RWPE1 (cell line): ENCODE measurements around the gene KRTAP17-1.

Source experiments
- CTCF ChIA-PET: fragments of 350-600 bp; sonication (Branson Sonifier 250); formaldehyde crosslinking; extraction: SDS; loops from one replicate; lab custom pipeline; 2021; lab: Yijun Ruan, JAX
- POLR2A ChIA-PET: fragments of 400-600 bp; formaldehyde crosslinking; extraction: SDS; loops from one replicate; lab custom pipeline; 2020; ENCODE audit warnings: antibody characterized with exemption; ENCODE audit not compliant: low non-redundant PET; lab: Yijun Ruan, JAX
- DNase-seq: peaks from one replicate; pipeline ENCODE4 v3.0.0; 2012; ENCODE audit warnings: low spot score
- H3K27ac ChIP-seq: fragments of 450-650 bp; 2 replicates; pipeline ENCODE4 v1.5.1; 2017
- TF ChIP-seq, protein P1 (sequence below): fragments of 450-650 bp; conservative IDR thresholded peaks from 2 replicates; pipeline ENCODE4 v1.5.1; 2017; ENCODE audit warnings: low read depth, mild to moderate bottlenecking

KRTAP17-1 gene

DNA sequence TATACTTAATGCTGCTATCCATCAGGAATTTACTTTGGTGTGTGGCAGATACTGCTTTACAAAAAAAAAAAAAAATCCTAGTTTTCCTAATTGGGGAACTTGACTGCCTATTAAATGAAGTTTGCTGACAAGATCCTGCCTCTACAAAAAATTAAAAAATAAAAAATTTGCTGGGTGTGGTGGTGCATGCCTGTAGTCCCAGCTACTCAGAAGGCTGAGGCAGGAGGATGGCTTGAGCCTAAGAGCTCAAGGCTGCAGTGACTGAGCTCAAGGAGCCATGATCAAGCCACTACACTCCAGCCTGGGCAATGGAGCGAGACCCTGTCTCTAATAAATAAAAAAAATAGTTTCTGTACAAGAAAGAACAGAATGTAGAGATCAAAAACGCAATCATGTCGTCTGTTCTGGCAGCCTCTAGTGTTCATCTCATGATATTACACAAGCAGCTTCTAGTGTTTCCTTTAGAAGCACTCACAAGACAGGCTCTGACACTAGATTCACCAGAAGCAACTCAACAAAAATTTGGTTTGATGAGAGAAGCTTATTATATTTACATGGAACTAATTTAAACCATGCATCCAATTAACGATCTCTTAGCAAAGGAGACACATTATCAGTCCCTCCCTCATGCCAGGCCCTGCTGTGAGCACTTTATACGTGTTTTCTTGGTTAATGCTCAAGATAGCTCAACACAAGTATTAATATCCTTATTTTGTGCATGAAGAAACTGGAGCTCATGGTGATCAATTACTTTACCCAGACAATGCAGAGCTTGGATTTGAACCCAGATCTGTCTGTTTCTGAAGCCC, 6.8 kb upstream of the KRTAP17-1 start:
- ChIA-PET CTCF (interaction anchor here (0.6 to 1.8 kb wide), 23 partner anchors 9 to 516 kb away, joined by 3 to 13 read pairs (median 4); partner anchors contain the start of genes KRT15 and KRTAP16-1), POLR2A (no interaction called here)
- peak overlapping the region; percentile 32 for H3K27ac ChIP-seq
- peak; percentile 40 for DNase-seq
- TF ChIP-seq, protein P1, sequence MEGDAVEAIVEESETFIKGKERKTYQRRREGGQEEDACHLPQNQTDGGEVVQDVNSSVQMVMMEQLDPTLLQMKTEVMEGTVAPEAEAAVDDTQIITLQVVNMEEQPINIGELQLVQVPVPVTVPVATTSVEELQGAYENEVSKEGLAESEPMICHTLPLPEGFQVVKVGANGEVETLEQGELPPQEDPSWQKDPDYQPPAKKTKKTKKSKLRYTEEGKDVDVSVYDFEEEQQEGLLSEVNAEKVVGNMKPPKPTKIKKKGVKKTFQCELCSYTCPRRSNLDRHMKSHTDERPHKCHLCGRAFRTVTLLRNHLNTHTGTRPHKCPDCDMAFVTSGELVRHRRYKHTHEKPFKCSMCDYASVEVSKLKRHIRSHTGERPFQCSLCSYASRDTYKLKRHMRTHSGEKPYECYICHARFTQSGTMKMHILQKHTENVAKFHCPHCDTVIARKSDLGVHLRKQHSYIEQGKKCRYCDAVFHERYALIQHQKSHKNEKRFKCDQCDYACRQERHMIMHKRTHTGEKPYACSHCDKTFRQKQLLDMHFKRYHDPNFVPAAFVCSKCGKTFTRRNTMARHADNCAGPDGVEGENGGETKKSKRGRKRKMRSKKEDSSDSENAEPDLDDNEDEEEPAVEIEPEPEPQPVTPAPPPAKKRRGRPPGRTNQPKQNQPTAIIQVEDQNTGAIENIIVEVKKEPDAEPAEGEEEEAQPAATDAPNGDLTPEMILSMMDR = peak; percentile 89

DNA sequence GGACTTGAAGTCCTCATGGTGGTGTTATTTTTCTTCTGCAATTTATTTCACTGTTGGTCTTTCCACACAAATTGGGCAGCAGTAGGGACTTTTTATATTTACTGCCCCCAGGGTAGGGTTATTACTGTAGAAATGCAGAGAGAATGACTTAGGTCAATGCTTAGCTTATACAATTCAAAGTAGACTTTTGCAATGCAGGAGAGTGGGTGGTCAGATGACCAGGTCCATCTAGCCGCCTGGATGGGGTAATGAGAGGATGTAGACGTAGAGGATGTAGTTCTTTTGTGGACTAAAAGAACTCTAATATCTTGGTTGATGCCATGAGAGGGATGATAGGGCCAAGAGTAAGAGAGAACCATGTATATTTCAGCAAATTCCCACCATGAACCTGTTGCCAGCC, 2.7 kb upstream of the KRTAP17-1 start:
- no peak overlapping the region for H3K27ac ChIP-seq
- TF ChIP-seq, protein P1 = no peak
- no peak for DNase-seq
- ChIA-PET CTCF (no interaction called here), POLR2A (no interaction called here)

DNA sequence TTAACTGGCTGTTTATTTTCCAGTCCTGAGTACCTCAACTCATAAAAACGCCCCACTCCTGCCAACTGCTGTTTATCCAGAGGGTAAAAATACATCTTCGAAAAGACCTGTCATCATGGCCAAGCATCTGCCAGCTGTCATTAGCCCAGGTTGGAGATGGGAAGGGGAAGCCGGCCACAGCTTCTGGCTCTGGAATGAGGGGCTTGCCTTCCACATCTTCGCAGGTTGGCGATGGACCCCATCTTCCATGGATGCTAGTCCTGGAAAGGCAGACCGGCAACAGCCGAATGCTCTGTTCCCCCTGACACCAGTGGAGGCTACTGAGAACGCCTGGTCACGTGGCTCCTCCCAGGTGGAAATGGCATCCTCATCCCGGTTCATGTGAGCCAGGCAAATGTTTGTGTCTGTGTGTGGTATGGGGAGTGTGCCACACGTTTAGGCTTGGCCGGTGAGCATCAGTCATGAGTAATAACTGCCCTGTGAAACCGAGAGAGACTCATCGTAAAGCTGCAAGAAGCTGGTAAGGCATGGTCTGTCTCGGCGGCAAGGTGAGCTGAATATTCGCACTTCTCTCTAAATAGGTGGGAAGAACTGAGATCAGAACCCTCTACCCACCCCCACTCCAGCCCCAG, 420 bp upstream of the KRTAP17-1 start:
- CTCF ChIA-PET = interaction anchor here (0.7 to 1.1 kb wide), 2 partner anchors 13 to 498 kb away, joined by 4 to 7 read pairs; no protein-coding TSS in a partner anchor
- POLR2A ChIA-PET = no interaction called here
- H3K27ac ChIP-seq = no peak overlapping the region
- peak; percentile 5 for DNase-seq
- TF ChIP-seq, protein P1 = no peak

DNA sequence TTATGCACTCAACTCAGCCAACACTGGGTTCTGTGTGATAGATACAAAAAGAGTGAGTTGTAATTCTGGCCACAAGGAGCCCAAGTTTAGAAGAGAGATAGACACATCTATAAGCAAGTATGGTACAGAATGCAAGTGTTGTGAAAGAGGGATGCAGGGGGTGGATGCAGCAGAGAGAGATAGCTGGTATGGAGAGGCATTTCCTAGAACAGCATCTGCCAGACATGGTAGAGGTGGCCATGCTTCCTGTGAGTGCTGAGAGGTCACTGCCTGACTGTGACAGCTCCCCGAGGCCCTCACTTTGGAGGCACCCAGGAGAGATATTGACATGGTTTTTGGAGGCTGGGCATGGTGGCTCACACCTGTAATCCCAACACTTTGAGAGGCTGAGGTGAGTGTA, 4.4 kb downstream of the KRTAP17-1 start:
- no peak for DNase-seq
- TF ChIP-seq, protein P1 = no peak
- no peak overlapping the region for H3K27ac ChIP-seq
- CTCF ChIA-PET = no interaction called here
- POLR2A ChIA-PET = no interaction called here

DNA sequence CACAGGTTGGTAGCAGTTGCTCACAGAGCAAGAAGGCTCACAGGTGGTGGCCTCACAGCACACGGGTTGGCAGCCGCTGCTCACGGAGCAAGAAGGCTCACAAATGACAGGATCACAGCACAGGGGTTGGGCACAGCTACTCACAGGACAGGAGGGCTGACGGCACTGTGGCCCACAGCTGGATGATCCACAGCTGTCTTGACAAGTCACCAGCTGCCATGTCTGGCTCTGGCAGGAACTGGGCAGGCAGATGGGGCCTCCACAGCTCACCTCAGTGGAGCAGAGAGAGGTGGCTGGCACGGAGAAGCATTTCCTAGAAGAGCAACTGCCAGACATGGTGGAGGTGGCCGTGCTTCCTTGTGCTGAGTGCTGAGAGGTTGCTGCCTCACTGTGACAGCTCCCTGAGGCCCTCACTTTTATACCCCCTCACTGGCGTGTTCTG, 6.6 kb downstream of the KRTAP17-1 start, which contains the start of gene KRTAP16-1:
Gene KRTAP16-1, minus strand, starts transcription at position 392 of the 442 bp plus-strand sequence. Its CDS starts 56 bp downstream, at position 336.
- DNase-seq = no peak
- TF ChIP-seq, protein P1 = no peak
- CTCF ChIA-PET = interaction anchor here (1.0 to 1.5 kb wide), 2 partner anchors 13 to 20 kb away, joined by 3 to 7 read pairs; no protein-coding TSS in a partner anchor
- H3K27ac ChIP-seq = peak within 1 kb of the TSS; percentile 46
- POLR2A ChIA-PET = no interaction called here

DNA sequence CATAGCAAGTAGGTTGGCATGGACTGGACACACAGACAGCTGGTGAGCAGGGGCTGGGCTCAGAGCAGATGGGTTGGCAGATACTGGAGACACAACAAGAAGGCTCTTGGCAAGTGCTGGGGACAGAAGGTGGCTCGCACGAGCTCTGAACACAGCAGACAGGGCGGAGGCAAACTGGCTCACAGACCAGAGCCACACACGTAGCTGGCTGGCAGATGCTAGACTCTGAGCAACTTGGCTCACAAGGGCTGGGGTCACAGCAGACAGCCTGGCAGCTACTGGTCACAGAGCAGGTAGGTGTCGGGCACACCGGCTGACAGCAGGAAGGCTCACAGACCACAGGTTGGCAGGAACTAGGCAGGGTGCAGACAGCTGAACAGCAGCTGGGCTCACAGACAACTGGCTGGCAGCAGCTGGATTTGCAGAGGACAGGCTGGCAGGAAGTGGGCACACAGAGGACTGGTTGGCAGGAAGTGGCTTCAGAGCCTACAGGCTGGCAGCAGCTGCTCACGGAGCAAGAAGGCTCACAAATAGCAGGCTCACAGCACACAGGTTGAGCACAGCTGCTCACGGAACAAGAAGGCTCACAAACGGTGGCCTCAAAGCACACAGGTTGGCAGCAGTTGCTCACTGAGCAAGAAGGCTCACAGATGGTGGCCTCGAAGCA, 7.1 kb downstream of the KRTAP17-1 start:
- ChIA-PET POLR2A (no interaction called here), CTCF (interaction anchor here (0.6 to 1.5 kb wide), 3 partner anchors 14 to 357 kb away, joined by 3 to 7 read pairs (median 4); no protein-coding TSS in a partner anchor)
- peak overlapping the region; percentile 46 for H3K27ac ChIP-seq
- no peak for DNase-seq
- TF ChIP-seq, protein P1 = no peak
